ENCODE results near the gene CLRN1.

Gene CLRN1

DNA sequence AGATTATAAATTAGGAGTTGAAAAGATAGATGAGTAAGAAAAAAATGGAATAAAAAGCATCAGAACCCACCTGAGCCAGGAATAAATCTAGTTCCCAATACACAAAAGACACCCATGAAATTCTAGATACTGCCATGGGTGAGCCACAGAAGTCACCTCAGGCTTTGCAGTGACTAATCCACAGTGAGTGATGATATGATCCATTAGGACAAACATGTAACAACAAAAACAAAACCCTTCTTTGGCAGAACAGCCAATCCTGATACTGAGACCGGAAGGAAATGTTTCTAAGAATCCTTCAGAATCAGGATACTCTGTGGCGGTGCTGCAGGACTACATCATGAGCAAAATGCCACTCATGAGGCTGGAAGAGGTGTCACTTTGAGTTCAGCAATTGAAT is 52.3 kb downstream of the CLRN1 start:
- peak; percentile 17 for DNase-seq (ENCODE audit: low spot score)

DNA sequence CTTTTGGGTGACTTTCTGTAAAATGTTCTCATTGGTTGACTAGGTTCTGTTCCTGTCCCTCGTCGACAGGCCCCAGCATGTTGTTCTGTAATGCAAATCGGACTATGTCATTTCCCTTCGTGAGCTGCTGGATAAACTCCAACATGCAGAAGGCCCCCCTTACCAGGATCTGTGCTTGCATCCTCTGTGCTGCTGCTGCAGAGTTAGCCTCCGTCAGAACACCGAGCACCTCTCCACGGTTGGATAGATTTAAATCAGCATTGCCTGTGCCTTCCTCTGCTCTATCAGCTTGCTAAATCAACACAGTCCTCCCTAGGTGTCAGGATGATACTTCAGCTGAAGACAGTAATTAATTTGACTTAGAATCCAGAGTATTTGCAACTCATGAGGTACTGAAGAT is 54.6 kb downstream of the CLRN1 start:
- DNase-seq (ENCODE audit: low spot score): no peak

- DNase-seq (ENCODE audit: low spot score): no peak
Measured at GRCh38 chr3:150913133-150913922, 59.2 kb downstream of the CLRN1 start.

DNA sequence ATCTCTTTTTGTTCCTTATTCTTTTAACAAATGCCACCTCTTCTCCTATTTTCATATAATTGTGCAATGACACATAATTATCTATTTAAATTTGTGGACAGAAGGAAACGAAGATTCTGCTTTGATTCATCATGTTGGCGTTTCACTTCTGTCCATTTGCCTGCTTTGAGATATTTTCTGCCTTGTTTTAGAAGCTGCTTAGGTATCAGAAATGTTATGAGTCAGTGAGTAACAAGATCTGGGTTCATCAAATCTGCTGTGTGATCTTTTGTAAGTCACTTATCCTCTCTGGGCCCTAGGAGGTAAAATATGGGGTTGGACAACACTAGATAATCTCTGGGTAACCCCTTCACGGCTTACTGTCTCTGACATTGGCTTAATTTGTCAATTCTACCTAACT is 60.0 kb downstream of the CLRN1 start:
- DNase-seq (ENCODE audit: low spot score): no peak

GRCh38 chr3:150911771-150912170 is 60.8 kb downstream of the CLRN1 start:
- DNase-seq (ENCODE audit: low spot score): no peak

DNA sequence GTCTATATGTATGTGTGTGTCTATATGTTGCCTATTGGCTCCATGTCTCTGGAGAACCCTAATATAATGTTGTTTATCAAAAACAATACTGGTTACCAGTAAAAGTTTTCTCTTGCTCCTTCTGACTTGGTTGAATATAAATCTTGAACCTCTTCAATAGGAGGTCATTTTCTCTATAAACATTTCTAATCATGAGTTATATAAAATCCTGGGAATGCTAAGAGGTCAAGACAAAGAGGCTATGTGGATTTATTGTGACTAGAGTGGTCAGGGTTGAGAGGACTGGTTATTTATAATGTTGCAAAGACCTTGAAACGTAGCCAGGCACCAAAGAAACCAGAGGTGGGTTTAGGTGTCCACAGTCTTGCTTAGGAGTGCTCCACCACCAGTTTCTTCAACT is 66.1 kb downstream of the CLRN1 start:
- DNase-seq (ENCODE audit: low spot score): no peak

DNA sequence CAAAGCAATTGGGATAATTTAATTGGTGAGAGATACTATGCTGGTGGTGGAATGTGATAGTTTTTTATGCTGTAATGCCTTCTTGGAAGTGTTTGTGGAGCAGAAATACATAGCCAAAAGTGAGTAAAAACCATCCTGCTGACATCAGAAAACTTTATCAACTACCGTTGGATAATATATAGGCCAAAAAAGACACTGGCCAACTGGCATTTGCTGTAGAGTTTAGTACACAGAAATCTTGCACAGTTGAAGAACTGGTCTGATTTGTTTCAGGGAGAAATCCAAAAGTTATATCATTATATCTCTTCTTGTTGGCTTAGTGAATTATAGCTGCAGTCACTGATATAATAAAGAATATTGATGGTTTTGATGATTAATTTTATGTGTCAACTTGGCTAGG is 66.8 kb downstream of the CLRN1 start:
- no peak for DNase-seq (ENCODE audit: low spot score)

GRCh38 chr3:150905339-150905738 is 67.2 kb downstream of the CLRN1 start, which contains the start of gene MINDY4B:
Gene MINDY4B, minus strand, starts transcription at chr3:150905439. Its CDS starts 0 bp downstream, at chr3:150905439.
- DNase-seq (ENCODE audit: low spot score): no peak

GRCh38 chr3:150902988-150903387 is 69.5 kb downstream of the CLRN1 start:
- no peak for DNase-seq (ENCODE audit: low spot score)

DNA sequence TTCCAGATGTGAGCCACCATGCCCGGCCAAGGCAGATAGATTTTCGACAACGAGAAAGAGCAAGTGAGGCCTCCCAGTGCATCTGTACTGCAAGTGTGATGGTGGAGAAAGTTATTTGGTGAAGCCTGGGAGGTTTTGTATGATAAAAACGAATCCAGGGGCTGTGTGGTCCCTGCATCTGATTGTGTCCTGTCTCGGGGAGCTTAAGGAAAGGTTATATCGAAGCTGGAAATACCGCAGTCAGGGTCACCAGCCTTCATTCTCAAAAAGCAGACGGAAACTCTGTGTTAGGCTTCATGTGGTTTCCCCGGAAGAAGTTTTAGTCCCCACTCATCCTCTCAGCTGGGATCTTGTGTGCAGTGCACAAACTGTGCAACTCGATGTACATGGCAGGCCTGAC is 70.7 kb downstream of the CLRN1 start:
- no peak for DNase-seq (ENCODE audit: low spot score)

GRCh38 chr3:150899141-150899540 is 73.4 kb downstream of the CLRN1 start:
- DNase-seq (ENCODE audit: low spot score): no peak

GRCh38 chr3:150898046-150898754 is 74.3 kb downstream of the CLRN1 start:
- DNase-seq (ENCODE audit: low spot score): no peak

GRCh38 chr3:150897592-150897991 is 74.9 kb downstream of the CLRN1 start:
- DNase-seq (ENCODE audit: low spot score): no peak

DNA sequence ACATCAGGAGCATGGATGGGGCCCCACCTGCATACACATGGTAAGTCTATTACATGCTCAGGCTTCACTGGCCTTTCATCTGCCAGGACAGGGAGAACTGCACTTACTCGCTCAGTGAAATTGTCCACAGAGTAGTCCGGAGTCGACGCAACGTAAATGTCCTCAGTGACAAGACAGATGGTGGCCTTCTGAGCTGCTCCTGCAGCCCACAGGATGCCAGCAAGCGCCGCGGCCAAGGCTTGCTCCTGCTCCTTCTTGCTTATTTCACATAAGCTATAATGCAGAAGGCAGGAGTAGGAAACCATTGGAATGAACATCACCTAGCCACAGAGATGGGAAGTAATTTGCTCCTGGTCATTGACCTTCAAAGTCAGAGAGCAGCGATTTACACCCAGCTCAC is 81.7 kb downstream of the CLRN1 start:
- DNase-seq (ENCODE audit: low spot score): no peak

GRCh38 chr3:150890295-150890694 is 82.2 kb downstream of the CLRN1 start:
- no peak for DNase-seq (ENCODE audit: low spot score)

- no peak for DNase-seq (ENCODE audit: low spot score)
Measured at GRCh38 chr3:150889106-150889505, 83.4 kb downstream of the CLRN1 start.

- no peak for DNase-seq (ENCODE audit: low spot score)
Measured at GRCh38 chr3:150887031-150887430, 85.5 kb downstream of the CLRN1 start.

- no peak for DNase-seq (ENCODE audit: low spot score)
Measured at GRCh38 chr3:150885535-150885934, 87.0 kb downstream of the CLRN1 start.

DNA sequence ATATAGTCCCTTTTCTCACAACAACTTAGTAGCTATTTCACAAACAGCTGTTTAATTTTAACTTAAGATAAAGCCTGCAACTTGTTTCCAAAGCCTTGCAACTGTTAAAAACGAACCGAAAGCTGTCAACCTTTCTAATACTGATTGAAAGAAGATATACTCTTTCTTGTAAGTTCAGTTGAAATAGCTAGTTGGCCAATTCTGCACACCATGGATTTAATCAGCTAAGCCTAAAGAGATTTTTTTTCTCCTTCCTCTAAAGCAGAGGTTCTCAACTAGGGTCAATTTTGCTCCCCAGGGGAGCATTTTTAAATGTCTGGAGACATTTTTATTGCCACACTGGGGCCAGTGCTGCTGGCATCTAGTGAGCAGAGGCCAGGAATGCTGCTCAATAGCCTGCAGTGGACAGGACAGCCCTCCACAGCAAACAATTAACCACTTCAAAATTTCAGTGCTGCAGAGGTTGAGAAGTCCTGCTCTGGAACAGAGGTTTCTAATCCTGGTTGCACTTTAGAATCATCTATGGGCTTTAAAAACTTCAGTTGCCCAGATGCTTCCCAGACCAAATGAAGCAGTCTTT is 93.4 kb downstream of the CLRN1 start:
- DNase-seq (ENCODE audit: low spot score): no peak

DNA sequence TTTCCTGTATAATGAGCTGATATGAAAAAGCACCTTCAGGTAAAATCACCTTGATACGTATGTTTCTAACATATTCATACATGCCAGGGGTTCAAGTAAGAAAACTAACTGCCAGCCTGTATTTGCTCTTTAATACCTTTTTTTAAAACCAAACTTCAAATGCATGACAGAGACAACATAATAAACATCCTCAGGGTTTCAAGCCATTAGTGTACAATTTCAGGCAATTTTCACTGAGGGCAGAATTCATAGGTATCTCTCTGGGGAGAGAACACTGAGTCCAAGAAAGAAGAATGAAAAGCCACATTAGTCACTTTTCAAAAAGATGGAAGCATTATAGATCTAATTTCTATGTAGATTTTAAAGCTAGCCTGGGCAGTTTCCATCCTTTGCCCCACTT is 94.2 kb downstream of the CLRN1 start:
- no peak for DNase-seq (ENCODE audit: low spot score)

DNA sequence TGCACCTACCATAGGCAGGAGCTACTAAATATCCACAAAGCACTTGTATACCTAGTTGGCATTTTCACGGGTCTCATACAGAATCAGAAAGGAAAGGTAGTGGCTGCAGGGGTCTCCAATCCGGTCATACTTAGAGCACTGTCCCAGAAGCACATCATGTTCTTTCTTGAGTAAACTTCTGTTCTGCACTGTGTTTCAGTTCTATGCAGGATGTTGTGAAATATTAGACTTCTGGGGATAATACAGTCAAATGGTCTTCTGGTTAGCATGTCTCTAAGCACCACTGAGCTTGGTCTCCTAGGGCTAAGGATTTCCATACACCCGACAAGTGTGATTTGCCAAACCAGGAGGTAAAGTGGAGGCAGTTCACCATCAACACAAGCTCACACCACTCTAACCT is 95.2 kb downstream of the CLRN1 start:
- DNase-seq (ENCODE audit: low spot score): no peak

DNA sequence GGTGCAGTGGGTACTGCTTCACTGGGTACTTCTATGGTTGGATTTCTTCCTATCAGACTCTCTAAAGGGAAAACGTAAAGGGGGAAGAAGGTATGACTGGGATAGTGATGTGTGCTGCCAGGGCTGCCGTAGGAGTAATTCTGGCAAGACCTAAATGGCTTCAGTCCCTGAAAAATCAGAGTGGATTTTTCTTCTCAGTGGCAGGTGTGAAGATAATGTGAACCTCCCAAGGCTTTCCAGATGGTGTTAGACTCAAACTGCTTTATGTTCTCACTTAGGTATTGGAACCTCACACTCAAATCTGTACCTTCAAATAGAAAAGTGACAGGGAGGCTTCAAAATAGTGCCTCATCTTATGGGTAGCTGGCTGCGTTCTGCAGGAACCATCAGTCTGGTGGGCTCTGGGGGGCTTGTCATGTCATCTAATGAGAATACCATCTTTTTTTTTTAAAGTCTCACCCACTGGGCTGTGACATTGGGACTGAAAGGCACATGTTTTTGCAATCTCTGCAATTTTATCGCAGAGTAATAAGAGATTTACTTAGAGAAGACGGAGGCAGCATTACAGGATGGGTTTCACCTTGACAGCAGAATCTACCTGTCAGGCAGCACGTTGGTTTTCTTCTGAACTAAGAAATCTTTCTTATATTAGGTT is 95.8 kb downstream of the CLRN1 start:
- no peak for DNase-seq (ENCODE audit: low spot score)

Data from kidney capillary endothelial cell (primary cell).